ENCODE data around the gene PIGT.

GRCh38 chr20:45406260-45407066, 9.5 kb upstream of the PIGT start:
- TF ChIP-seq TAF15 (IDR thresholded peaks at IDR 0.05; ENCODE audit: low read depth, low read length, poor library complexity, severe bottlenecking) (no peak), USF2 (IDR thresholded peaks at IDR 0.05; ENCODE audit: low read depth, low read length) (no peak), USF2 (CRISPR knock-in tag; IDR thresholded peaks at IDR 0.05; ENCODE audit: borderline replicate concordance) (no peak; the same call in 1 of the 2 replicates), NFYC (CRISPR knock-in tag; IDR thresholded peaks at IDR 0.05) (no peak), CBFB (CRISPR knock-in tag; IDR thresholded peaks at IDR 0.05) (no peak; the same call in none of the 2 replicates), ZNF224 (CRISPR knock-in tag; IDR thresholded peaks at IDR 0.05) (no peak)

Measured in HepG2 (cell line).